Esophagus mucosa (tissue), 1 donor: Measurements from ENCODE around the gene ENOSF1. TPM values are rescaled to one million over a fixed set of nuclear protein-coding genes. Genes with fewer than 3 reads are reported as not detected.

Experiments
- ATAC-seq: fragments of 200-7000 bp; cut with Tn5 transposase; one replicate; pipeline ENCODE4 v1.9.1; 2020
- total RNA-seq: library from RNA; stranded (reverse); gene quantifications from one replicate; pipeline ENCODE4 v1.2.4, GENCODE V29; 2023
- donor health status: DM: yes; HTN: yes; CAD: no.

The ENOSF1 gene
- total RNA-seq, 1 donor from 2014 or later: 50.3 TPM

DNA sequence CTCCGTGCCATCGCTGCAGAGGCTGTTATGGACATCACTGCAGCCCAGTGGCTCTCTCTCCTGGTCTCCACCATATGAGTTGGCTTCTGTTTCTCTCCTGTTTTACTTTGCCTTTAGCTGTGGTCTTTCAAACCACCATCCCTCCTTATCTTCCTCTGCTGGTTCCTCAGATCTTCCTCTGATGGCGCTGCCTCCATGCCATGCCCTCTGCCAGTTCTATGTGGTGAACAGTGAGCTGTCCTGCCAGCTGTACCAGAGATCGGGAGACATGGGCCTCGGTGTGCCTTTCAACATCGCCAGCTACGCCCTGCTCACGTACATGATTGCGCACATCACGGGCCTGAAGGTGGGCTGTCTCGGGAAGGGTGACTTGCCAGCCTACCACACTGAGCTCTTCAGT, 41.9 kb downstream of the ENOSF1 start:
- ATAC-seq: peak; percentile 22

DNA sequence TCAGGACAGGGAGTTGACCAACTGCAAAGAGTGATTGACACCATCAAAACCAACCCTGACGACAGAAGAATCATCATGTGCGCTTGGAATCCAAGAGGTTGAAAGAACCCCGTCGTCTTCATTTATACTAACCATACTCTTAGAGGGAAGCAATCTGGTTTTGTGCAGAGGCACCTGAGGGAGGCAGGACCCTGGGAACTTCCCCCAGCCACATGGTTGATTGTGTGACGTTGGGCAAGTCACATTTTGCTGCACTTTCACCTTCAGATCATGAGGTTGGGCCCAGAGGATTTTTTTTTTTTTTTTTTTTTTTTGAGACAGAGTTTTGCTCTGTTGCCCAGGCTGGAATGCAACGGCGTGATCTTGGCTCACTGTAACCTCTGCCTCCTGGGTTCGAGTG, 43.4 kb downstream of the ENOSF1 start:
- no peak for ATAC-seq

DNA sequence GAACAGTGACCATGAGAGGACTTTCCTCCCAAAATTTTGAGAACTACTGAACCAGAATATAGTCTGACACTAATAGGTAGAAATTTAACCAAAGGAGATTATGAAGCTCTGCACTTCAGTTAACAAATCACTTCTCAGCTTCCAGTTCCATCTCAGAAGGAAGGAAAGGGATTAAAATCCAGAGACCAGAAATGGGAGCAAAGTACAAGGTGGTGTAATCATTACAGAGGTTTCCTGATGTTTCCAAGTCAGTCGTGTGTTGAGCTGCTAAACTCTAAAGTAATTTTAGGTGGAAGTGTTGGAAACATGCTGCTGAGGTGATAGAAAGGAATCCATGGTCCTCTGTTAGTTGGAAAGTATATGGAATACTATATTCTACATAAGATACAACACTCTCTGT, 44.2 kb downstream of the ENOSF1 start:
- no peak for ATAC-seq

DNA sequence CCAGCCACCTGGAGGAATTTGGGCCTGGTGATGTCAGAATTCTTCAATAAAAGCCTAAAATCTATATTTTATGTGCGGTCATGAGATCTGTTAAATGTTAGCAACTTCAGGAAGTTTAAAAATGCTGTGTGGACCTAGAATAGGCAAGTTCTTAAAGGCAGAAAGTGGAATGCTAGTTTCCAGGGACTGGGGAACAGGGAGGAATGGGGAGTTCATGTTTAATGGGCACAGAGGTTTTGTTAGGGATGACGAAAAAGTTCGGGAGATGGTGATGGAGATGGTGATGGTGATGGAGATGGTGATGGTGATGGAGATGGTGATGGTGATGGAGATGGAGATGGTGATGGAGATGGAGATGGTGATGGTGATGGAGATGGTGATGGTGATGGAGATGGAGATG, 45.8 kb downstream of the ENOSF1 start:
- ATAC-seq: no peak

DNA sequence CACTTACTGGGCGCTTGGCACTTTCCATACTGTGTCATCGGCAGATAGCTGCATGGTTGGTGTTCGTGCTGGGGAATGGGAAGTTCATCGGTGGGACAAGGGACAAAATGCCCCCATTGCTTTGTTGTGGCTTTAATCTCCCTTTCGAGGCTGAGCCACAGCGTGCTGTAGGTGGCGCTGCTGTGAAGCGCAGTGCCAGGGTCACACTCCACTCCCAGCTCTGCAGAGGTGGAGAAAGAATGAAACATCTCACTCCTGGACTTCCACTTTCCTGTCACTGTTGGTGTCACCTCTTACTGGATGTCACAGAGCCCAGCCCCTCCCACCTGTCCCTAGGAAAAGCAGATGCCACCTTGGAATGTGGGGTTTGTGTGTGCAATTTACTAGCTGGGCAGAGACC, 46.3 kb downstream of the ENOSF1 start:
- no peak for ATAC-seq

DNA sequence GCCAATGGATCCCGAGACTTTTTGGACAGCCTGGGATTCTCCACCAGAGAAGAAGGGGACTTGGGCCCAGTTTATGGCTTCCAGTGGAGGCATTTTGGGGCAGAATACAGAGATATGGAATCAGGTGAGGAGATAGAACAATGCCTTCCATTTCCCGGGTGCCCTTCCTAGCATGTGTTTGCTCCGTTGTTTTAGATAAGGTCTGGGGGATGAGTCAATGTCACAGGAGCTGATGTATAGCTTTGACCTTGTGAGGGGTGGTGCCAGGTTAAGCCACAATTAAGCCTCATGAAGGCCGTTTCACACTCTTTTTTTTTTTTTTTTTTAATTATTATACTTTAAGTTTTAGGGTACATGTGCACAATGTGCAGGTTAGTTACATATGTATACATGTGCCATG, 50.2 kb downstream of the ENOSF1 start:
- no peak for ATAC-seq

DNA sequence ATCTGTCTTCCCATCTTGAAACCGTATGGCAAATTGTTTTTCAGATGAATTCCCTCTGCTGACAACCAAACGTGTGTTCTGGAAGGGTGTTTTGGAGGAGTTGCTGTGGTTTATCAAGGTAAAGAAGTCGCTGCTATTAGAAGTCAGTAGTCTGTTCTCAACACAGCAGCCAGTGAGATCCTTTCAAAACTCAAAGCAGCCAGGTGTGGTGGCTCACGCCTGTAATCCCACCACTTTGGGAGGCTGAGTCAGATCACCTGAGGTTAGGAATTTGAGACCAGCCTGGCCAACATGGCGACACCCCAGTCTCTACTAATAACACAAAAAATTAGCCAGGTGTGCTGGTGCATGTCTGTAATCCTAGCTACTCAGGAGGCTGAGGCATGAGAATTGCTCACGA, 52.8 kb downstream of the ENOSF1 start:
- ATAC-seq: no peak

DNA sequence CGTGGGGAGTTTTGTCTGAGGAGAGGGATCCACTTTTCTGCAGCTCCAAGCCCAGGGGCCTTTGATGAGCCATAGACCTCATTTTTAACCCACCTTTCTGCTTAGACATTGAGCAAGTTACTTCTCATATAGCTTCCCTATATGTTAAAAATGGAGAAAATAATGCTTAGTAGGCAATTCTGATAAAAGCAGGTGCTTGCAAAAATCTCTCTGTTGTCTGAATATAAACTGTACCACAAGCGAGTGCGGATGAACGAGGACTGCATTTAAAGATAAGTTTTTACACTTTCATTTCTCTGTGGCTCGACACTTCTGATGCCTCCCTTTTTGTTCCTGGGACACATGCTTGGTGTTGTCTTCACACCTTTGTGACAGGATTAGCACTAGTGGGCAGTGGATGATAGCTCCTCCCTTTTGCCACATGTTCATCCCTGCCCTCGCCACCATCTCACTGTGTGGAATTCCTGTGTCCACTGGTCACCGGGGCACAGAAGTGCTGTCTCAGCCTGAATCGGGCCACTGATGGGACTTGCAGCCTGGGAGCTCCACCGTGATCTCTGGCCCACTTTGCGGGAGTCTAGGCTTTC, 53.4 kb downstream of the ENOSF1 start:
- no peak for ATAC-seq

DNA sequence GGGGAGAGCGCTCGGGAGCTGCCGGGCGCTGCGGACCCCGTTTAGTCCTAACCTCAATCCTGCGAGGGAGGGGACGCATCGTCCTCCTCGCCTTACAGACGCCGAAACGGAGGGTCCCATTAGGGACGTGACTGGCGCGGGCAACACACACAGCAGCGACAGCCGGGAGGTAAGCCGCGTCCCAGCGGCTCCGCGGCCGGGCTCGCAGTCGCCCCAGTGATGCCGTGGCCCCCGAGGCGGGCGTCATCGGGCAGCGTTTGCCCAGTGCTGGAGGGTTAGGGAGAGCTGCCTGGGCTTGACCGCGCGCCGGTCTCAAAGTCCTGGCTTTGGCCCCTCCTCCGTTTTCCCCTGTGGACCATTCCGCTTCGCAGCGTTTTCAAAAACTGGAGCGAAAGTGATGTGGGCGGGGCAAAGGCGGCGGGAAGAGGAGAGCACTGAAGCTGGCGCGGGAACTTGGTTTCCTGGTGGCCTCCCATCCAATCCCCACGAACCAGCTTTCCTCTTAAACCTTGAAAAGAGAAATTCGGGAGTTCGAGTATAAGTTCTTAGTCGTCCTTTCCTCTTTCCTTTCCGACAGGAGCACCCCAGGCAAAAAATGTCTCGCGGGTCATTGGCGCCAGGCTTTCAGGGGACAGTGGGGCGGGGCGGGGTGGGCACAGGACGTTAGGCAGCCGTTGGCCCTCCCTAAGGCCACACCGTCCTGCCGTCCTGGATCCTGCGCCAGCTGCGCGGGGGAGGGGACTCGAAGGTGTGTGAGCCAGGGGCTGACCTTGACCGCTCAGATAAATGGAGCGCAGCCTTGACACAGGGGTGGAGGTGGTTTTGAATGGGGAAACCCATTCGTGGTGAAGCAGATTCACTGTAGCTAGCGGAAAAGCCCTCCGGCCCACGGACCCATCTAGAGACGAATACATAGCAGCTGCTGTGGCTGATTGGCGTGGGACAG, 54.2 kb downstream of the ENOSF1 start:
- ATAC-seq: peak; percentile 84

DNA sequence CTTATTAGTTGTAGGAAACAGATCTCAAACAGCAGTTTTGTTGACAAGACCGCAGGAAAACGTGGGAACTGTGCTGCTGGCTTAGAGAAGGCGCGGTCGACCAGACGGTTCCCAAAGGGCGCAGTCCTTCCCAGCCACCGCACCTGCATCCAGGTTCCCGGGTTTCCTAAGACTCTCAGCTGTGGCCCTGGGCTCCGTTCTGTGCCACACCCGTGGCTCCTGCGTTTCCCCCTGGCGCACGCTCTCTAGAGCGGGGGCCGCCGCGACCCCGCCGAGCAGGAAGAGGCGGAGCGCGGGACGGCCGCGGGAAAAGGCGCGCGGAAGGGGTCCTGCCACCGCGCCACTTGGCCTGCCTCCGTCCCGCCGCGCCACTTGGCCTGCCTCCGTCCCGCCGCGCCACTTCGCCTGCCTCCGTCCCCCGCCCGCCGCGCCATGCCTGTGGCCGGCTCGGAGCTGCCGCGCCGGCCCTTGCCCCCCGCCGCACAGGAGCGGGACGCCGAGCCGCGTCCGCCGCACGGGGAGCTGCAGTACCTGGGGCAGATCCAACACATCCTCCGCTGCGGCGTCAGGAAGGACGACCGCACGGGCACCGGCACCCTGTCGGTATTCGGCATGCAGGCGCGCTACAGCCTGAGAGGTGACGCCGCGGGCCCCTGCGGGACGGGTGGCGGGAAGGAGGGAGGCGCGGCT, 55.0 kb downstream of the ENOSF1 start, which contains the start of gene TYMS:
TYMS (plus strand) TSS at position 343 of the 690 bp plus-strand sequence; CDS start at position 433, 90 bp downstream.
- ATAC-seq: peak; percentile 63

DNA sequence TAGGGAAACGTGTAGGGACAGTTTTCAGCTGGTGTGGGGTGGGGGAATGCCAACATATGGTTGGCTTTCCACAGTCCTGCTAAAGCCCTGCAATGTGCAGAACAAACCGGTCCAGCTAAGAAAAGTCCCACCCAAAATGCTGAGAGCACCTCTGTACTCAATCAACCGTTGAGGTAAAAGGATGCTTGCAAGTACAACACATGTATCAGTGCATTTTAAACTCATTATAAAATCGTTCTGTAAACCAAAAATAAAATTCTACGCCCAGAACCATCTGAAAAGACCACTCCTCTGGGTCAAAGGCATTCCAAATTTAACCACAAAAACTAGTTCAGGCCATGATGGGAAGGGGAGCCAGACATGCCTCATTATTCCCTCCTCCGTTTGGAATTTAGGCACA, 57.0 kb downstream of the ENOSF1 start:
- no peak for ATAC-seq

DNA sequence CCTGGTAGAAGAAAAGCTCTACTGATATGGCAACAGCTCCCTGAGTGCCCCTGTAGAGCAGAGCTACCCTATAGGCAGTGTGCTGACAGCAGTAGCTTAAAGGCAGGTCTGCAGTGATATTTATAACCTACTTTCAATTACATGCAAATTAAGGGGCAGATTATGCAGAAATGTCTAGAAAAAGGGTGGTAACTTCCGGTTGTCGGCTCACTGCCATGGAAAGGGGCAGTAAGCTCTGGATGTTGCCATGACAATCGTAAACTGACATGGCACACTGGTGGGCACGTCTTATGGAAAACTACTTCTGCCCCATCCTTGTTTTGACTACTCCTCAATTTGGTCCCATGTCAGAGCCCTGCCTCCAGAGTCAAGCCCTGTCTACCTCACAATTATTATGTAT, 57.8 kb downstream of the ENOSF1 start:
- ATAC-seq: no peak

DNA sequence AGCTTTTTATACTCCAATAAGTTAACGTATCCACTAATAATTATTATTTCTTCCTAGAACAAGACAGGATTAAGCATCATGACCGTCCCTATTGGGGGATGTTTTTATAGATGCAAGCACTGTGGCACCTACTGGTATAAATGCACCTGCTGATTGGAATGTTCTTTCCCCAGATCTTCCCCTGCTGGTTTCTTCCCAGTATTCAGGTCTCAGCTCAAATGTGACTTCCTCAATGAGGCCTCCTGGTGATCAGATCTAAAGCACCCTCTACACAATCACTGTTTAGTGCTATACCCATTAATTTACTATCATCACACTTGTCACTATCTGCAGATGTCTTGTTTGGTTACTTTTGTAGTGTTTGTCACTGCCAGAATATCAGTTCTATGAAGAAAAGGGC, 58.9 kb downstream of the ENOSF1 start:
- ATAC-seq: no peak

DNA sequence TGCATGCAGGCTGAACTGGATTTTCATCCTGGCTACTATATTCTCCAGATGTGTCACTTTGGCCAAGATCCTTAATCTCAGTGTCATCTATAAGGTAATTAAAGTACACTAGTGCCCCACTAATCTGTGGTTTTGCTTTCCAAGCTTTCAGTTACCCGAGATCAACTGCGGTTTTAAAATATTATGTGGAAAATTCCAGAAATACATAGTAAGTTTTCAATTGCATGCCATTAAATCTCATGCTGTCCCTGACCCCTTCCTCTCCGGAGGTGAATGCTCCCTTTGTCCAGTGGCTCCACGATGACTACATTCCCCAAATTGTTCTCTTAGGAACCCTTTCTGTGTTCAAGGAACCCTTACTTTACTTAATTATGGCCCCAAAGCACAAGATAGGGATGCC, 60.3 kb downstream of the ENOSF1 start:
- no peak for ATAC-seq

DNA sequence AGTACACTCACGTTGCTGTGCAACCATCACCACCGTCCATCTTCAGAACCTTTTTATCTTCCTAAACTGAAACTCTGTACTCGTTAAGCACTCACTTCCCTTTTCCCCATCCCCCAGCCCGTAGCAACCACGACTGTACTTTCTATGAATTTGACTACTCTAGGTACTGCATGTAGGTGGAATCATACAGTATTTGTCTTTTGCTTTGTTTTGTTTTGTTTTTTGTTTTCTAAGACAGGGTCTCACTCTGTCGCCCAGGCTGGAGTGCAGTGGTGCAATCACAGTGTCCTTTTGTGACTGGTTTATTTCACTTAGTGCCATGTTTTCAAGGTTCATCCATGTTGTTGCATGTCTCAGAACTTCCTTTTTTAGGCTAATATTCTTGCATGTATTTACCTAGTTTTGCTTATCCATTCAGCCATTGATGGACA, 62.0 kb downstream of the ENOSF1 start:
- no peak for ATAC-seq

DNA sequence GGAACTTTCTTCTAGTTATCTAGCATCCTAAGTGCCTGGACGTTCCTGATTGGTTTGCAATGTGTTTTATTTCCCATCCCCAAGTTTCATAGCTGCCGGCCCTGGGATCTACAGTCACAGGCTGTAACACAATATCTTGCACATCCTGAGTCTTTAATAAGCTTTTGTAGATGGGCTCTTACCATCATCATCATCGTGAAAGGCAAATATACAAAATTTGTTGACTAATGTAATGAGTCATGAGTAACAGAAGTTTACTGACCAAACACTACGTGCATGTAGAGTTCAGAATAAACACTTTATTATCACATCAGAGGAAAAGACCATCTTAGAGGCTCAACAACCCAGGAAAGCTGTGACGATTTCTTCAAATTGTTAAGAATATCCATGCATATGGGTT, 63.1 kb downstream of the ENOSF1 start:
- ATAC-seq: no peak

DNA sequence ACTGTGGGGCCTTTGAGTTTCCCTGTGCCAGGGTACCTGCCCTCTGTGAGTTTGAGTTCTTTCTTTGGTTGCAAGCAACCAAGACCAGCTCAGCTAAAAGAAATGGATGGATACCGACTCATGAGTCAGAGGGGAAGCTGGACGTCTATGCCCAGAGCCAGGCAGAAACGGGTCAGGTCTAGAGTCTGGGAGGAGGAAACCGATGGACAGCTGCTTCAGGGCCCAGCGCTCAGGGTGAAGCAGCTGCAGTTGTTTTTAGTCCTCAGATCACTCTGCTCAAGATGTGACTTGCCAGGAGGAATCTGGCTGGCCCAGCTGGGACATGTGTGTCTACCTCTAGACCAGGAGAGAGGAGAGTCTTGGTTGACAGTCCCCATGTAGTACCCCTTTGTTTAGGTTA, 65.1 kb downstream of the ENOSF1 start:
- no peak for ATAC-seq

DNA sequence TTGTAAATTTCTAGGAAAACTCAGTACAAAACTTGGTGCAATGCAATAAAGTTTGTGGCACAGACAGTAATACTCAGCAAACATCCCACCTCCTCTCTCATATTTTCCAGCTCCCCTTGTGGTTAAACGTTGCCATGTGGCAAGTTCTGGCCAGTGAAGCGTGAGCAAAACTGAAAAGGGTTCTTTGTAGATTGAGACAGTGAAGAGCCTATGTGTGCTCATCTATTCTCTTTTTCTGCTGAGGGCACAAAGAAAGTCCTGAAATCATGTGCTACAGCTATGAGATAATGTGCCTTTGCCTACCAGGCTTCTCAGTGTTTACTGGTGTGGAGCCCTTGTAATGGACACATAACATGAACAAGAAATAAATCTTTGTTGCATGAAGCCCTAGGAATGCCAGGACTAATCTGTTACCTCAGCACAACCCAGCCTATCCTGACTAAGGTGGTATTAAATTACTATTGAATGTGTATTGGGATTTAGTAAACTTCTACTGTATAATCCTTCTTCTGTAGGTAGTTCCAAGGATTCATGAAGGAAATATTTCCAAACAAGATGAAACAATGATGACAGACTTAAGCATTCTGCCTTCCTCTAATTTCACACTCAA, 67.9 kb downstream of the ENOSF1 start:
- no peak for ATAC-seq

DNA sequence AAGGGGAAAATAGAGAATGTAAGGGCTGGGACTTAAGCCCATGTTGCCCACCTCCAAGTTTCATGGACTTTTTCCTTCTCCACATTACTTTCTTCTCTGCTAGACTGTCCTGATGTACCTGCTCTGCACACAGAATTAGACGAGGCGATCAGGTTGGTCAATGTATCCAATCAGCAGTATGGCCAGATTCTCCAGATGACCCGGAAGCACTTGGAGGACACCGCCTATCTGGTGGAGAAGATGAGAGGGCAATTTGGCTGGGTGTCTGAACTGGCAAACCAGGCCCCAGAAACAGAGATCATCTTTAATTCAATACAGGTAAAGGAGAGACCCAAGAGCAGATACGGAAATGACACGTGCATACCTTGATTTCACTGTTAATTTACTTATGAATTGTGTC, 71.2 kb downstream of the ENOSF1 start:
- no peak for ATAC-seq

DNA sequence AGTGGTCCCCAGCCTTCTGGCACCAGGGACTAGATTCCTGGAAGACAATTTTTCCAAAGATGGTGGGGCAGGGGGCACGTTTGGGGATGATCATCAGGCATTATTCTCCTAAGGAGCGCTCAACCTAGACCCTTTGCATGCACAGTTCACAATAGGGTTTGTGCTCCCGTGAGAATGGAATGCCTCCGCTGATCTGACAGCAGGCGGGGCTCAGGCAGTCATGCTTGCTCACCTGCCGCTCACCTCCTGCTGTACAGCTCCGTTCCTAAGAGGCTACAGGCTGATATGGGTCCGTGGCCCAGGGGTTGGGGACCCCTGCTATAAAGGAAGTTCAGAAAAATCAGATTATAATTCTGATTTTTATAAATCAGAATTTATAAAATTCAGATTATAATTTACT, 77.3 kb downstream of the ENOSF1 start:
- peak; percentile 15 for ATAC-seq

DNA sequence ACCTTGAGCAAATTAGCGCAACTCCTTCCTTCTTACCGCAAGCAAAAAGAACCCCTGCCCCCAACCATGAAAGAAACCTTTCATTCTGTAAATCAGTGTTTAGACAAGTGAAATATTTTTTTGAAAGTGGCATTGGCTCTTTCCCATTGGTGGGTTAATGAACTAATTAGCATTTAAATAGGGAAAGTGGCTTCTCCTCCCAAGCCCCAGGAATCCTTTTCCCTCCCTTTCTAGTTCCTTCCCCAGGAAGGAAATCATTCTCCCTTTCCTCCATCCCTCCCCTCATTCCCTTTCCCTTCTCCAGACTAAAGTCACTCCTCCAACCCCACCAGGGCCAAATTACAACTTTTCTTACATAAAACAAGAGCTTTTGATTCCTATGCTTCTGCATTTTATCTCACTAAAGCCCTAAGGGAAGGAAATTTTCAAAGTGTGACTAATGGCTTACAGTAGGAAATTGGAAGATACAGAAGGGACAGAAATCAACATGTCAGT, 77.8 kb downstream of the ENOSF1 start:
- no peak for ATAC-seq

DNA sequence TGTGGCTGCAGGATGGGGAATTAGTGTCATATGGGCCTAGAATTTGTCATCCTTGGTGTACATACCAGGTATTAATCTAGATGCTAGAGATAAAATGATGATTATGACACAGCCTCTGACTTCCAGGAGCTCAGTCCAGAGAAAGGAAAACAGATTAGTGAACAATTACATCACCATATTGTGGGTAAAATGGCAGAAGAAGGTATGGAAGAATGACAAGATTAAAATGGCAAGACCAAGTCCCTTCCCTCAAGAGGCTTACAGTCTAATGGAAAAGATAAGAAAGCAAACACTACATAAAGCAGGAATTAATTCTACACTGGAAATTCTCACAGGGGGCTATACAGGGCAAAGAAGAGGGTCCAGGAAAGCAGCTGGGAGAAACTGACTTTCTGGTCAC, 80.9 kb downstream of the ENOSF1 start:
- ATAC-seq: no peak
